Measurements from ENCODE around the gene PGS1.

The PGS1 gene

GRCh38 chr17:78411241-78411857 lies 32.9 kb downstream of the PGS1 start:
- DNase-seq: no peak

GRCh38 chr17:78412403-78412802 lies 34.0 kb downstream of the PGS1 start:
- DNase-seq: peak; percentile 34 to 43

GRCh38 chr17:78414178-78415162 lies 36.0 kb downstream of the PGS1 start:
- peak in 1 of 2 donors; percentile 36 for DNase-seq

DNA sequence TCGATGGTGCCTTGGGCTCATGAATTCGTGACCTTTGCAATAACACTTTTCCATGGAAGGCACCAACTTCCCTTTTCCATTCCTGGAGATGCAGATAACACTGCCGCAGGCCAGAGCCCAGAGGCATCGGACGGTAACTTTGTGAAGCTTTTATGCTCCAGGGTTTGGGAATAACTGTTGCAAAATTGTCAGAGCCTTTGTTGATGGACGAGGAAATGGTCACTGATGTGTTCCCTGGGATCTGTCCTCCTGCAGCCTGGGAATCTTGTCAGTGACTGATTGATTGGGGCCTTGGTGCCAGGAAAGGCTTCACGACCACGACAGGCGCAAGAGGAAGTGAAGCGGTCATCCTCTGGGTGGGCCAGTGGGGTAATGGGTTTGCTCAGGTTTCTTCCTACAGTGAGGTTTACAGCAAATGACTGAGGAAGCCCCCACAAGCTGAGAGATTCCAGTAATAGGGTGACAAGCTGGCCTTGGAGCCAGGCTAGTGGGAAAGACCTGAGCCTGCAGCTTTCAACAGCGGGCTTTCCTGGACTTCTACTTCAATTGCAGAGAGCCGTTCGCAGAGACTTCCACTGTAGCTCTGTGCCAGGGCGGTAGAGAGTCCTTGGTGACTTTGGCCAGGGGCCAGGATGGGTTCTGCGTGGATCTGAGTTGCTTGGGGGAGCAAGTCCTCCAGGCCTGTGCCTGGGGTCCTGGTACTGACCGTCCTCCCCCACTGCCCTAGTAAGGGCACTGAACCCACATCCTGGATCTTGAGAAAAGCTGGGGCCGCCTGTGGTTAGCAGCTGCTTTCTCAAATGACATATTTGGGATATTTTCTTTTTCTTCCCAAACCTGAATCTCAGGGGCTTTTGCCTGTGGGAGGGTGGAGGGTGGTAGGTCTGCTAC lies 37.6 kb downstream of the PGS1 start:
- DNase-seq: no peak

DNA sequence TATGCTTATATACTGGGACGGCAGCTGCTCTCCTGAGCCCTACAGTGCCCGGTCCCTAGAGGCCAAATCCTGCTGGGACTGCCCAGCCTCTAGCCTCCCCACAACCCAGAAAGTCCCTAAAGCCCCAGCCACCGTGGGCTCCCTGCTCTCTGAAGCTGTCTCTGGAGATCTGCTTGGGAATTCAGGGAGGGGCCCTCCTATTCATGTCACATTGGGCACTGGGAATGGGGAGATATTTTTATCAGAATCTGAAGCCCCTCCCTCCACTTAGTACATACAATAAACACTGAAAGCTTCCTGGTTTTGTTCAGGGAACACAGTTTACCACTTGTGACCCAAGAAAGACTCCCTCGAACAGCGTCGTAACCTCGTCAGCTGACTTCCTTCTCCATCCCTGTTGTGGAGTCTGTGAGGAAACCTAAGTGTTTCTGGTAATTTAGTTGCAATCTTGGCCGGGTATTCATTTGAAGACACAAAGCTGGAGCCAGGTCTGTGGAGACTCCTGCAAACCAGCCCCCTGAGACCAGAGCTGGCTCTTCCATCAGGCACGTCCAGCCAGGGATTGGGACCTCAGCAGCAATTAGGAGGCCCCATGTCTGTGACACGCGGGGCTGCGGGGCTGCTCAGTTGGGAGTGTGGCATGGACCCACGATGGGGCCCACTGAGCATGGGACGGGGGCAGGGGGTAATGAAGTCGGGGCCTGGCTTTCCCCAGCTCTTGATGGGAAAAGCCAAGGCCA lies 38.5 kb downstream of the PGS1 start:
- DNase-seq: no peak

- DNase-seq: no peak
Measured at GRCh38 chr17:78417531-78417909, 39.1 kb downstream of the PGS1 start.

GRCh38 chr17:78418326-78419026 lies 40.0 kb downstream of the PGS1 start:
- DNase-seq: no peak

DNA sequence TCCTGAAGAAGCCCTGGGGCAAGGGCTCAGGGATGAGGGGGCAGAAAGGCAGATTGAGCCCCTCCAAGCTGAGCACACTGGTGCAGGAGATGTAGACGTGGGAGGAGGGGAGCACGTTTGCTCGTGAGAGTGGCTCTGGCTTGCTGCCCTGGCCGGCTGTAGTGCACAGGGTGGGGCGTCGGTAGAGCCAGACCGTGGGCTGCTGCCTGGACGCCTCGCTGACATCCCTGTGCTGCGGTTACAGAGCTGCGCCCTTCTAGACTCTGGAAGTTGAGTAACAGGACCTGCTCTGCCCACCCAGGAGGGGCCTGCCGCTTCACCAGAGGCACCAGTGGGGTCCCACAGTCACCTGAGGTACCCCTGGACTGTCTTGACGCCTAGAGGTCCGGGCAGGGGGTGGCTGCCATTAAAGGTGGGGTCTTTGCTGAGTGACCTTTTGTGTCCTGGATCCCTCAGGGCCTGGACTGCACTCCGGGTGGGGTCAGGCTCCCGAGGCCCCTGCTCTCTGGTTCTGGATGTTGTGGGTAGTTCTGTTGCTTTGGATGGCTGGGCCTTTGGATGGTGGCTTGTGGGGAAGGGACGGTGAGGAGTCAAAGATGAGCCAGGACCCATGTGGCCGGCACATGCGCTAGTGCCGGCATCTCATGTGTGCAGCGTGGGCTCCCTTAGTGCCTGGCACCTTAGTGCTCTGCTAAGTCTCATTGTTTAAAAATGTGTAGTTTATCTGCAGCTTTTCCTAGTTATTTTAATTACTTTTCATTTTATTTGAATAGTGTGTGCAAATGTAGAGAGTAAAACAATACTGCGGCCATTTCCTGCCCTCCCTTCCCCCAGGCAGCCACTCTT lies 41.7 kb downstream of the PGS1 start:
- no peak for DNase-seq

GRCh38 chr17:78421084-78421533 lies 42.7 kb downstream of the PGS1 start:
- DNase-seq: no peak

DNA sequence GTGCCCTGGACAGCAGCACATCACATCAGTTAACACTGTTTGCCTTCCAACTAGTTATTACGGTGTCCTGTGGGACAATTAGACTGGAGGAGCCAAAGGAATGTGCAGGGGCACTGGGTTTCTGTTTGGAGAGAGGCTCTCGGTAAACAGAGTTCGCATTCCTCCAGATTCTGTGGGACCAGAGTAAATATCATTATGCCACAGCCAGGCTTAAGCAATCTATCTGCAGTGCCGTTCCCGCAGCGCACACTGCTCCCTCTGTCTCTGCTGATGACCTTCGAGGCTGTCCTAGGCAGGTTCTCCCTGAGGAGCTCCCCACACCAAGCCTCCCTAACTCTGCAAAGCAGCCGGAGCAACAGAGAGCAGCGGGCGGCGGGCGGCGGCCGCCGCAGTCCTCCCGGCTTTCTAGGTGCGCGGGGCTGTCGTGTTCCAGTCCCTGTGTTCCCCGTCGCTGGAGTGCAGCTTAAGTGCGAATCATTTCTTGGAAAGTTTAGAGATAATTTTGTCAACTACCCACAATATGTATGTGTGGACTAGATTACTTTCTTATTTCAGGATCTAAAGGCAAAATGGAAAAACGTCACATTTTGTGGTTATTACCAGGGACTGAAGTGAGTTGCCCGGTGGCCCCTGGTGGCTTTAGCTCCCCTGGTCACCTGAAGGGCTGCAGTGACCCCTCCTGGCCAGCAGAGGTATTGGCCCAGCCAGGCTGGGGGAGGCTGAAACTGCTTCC lies 43.3 kb downstream of the PGS1 start:
- peak; percentile 72 to 77 for DNase-seq

DNA sequence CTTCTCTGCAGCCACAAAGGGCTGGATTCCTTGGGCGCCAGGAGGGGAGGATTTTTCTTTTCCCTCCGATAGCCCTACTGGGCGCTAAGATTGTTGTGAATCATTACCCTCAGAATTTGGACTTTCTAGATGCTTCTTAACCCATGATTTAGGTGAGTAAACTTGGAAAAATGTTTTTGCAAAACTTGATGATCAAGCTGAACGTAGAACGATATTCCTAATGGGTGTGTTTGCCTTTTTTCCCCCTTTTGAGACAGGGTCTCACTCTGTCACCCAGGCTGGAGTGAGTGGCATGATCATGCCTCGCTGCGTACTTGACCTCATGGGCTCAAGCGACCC lies 43.8 kb downstream of the PGS1 start:
- no peak for DNase-seq

- DNase-seq: no peak
Measured at GRCh38 chr17:78422872-78423588, 44.6 kb downstream of the PGS1 start.

DNA sequence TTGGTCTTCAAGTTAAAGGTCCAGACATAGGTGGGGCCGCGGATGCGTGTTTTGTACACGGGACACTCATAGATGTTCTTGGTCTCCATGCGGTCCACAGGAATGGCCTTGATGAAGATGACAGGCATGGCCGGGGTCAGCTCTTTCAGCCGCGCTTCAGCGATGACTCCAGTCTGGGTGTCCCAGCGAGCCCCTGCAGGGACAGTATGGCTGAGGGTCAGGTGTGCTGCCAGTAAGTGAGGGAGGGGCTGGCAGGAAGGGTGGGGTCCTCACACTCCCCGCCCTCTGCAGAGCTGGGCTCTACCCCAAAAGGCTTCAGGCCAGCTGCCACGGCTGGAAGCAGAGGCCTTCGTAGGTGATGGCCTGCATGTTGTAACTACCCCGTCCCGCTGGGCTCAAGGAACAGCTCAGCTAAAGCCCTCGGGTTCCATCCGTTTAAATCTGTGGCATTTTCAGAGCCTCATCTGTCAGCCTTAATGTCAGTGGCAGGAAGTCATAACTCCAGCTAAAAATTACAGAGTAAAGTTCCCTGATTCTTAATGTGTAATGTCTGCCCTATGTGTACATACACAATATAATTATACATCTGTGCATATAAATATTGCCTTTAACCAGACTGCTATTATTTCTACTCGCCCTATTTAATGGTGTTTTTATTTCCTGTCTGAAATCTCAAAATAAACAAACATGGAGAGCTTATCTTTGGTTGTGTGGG lies 45.7 kb downstream of the PGS1 start:
- no peak for DNase-seq

DNA sequence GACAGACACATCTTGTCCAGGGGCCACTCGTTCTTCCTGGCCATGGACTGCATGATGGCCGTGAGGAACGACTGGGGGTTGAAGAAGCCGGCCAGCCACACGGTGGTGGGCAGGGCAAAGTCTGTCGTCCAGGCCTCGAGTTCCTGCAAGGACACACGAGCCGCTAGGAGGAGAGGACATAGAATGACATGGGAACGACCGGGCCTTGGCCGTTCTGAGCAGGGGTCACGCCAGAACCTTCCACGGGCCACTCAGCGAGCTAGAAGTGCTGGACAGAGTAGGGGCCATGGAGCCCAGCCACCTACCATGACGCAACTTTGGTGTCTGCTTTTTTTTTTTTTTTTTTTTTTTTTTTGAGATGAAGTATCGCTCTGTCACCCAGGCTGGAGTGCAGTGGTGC lies 47.0 kb downstream of the PGS1 start:
- DNase-seq: no peak

- no peak for DNase-seq
Measured at GRCh38 chr17:78426293-78426879, 47.9 kb downstream of the PGS1 start.

GRCh38 chr17:78427140-78427539 lies 48.7 kb downstream of the PGS1 start:
- DNase-seq: no peak

- no peak for DNase-seq
Measured at GRCh38 chr17:78428025-78428575, 49.7 kb downstream of the PGS1 start.
